ENCODE results near the gene ZDHHC14.

GRCh38 chr6:157603314-157603940, 222.4 kb downstream of the ZDHHC14 start:
- TF ChIP-seq CTCF (IDR thresholded peaks at IDR 0.05), result no peak
- no peak for TF ChIP-seq POLR2AphosphoS5 (IDR thresholded peaks at IDR 0.05)
- TF ChIP-seq POLR2A (IDR thresholded peaks at IDR 0.05), result no peak
